ENCODE results near the gene RFLNA. TPM values are rescaled to one million over a fixed set of nuclear protein-coding genes. Genes with fewer than 3 reads are reported as not detected.

The RFLNA gene
- total and polyA plus RNA-seq, 2 of the 13 experiments (the other 11 are each of a cell fraction or from before 2014, with no cell fraction given): not detected

DNA sequence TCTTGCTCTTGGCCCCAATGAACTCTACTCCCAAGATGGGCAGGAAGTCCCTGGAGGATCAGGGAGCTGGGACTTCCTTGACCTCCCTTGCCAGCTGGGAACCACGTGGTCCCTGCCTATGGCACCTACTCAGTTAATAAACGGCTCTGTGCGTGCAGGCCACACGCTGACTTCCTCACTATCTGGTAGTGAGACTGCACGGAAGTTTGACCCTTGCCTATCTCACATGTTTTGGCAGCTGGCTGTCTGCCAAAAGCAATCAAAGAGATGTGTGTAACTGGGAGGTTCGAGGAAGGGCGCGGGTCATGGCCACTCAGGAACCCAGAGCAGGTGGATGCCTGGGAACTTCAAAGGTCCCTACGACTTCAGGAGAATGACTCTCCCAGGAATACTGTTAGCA lies 57.9 kb downstream of the RFLNA start (continued):
- TF ChIP-seq, protein P1, sequence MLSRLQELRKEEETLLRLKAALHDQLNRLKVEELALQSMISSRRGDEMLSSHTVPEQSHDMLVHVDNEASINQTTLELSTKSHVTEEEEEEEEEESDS (CRISPR knock-in tag; IDR thresholded peaks at IDR 0.05; ENCODE audit: borderline replicate concordance): no peak
- TF ChIP-seq MAFK (conservative IDR thresholded peaks at IDR 0.05 in 1 of 2, IDR thresholded peaks at IDR 0.05 in 1 of 2; ENCODE audit: low read length in 2 of 2) (no peak), ZNF644 (CRISPR knock-in tag; IDR thresholded peaks at IDR 0.05; ENCODE audit: low read depth) (no peak), EZH2 (conservative IDR thresholded peaks at IDR 0.05; ENCODE audit: low read depth, low read length) (no peak), RXRB (CRISPR knock-in tag; IDR thresholded peaks at IDR 0.05; ENCODE audit: borderline replicate concordance) (peak; percentile 93), RERE (CRISPR knock-in tag; IDR thresholded peaks at IDR 0.05; ENCODE audit: low read depth) (no peak), SAP130 (CRISPR knock-in tag; IDR thresholded peaks at IDR 0.05; ENCODE audit: low read depth) (peak; percentile 91), DBP (CRISPR knock-in tag; IDR thresholded peaks at IDR 0.05; ENCODE audit: not compliant biosample characterization) (no peak), NFATC3 (CRISPR knock-in tag; IDR thresholded peaks at IDR 0.05) (no peak), E2F2 (CRISPR knock-in tag; IDR thresholded peaks at IDR 0.05; ENCODE audit: borderline replicate concordance) (no peak), ATF1 (CRISPR knock-in tag; IDR thresholded peaks at IDR 0.05) (no peak), CHD4 (IDR thresholded peaks at IDR 0.05; ENCODE audit: borderline replicate concordance, low read length) (no peak)
- TF ChIP-seq, protein P2, sequence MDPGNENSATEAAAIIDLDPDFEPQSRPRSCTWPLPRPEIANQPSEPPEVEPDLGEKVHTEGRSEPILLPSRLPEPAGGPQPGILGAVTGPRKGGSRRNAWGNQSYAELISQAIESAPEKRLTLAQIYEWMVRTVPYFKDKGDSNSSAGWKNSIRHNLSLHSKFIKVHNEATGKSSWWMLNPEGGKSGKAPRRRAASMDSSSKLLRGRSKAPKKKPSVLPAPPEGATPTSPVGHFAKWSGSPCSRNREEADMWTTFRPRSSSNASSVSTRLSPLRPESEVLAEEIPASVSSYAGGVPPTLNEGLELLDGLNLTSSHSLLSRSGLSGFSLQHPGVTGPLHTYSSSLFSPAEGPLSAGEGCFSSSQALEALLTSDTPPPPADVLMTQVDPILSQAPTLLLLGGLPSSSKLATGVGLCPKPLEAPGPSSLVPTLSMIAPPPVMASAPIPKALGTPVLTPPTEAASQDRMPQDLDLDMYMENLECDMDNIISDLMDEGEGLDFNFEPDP (CRISPR knock-in tag; conservative IDR thresholded peaks at IDR 0.05): no peak
- TF ChIP-seq, protein P3, sequence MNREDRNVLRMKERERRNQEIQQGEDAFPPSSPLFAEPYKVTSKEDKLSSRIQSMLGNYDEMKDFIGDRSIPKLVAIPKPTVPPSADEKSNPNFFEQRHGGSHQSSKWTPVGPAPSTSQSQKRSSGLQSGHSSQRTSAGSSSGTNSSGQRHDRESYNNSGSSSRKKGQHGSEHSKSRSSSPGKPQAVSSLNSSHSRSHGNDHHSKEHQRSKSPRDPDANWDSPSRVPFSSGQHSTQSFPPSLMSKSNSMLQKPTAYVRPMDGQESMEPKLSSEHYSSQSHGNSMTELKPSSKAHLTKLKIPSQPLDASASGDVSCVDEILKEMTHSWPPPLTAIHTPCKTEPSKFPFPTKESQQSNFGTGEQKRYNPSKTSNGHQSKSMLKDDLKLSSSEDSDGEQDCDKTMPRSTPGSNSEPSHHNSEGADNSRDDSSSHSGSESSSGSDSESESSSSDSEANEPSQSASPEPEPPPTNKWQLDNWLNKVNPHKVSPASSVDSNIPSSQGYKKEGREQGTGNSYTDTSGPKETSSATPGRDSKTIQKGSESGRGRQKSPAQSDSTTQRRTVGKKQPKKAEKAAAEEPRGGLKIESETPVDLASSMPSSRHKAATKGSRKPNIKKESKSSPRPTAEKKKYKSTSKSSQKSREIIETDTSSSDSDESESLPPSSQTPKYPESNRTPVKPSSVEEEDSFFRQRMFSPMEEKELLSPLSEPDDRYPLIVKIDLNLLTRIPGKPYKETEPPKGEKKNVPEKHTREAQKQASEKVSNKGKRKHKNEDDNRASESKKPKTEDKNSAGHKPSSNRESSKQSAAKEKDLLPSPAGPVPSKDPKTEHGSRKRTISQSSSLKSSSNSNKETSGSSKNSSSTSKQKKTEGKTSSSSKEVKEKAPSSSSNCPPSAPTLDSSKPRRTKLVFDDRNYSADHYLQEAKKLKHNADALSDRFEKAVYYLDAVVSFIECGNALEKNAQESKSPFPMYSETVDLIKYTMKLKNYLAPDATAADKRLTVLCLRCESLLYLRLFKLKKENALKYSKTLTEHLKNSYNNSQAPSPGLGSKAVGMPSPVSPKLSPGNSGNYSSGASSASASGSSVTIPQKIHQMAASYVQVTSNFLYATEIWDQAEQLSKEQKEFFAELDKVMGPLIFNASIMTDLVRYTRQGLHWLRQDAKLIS (CRISPR knock-in tag; IDR thresholded peaks at IDR 0.05): no peak
- TF ChIP-seq, protein P4, sequence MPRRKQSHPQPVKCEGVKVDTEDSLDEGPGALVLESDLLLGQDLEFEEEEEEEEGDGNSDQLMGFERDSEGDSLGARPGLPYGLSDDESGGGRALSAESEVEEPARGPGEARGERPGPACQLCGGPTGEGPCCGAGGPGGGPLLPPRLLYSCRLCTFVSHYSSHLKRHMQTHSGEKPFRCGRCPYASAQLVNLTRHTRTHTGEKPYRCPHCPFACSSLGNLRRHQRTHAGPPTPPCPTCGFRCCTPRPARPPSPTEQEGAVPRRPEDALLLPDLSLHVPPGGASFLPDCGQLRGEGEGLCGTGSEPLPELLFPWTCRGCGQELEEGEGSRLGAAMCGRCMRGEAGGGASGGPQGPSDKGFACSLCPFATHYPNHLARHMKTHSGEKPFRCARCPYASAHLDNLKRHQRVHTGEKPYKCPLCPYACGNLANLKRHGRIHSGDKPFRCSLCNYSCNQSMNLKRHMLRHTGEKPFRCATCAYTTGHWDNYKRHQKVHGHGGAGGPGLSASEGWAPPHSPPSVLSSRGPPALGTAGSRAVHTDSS (CRISPR knock-in tag; conservative IDR thresholded peaks at IDR 0.05): no peak
